Stomach smooth muscle (tissue), 2 donors: ENCODE data around the gene IP6K2.
A peak's percentile ranks its signal among the peaks of the same experiment; 100 is the strongest.

Source experiments
- H3K27ac ChIP-seq: one replicate; pipeline ENCODE4 v1.7.0; 2013; ENCODE audit warnings: mild to moderate bottlenecking, low read length, inconsistent platforms
- H3K27me3 ChIP-seq, 2 donors: one replicate each; pipeline ENCODE4 v1.7.0; 2013; ENCODE audit warnings: low read length in 2 of 2; ENCODE audit not compliant: insufficient read depth in 2 of 2, control insufficient read depth in 1 of 2
- H3K36me3 ChIP-seq, 2 donors: one replicate each; pipeline ENCODE4 v1.7.0; 2013; ENCODE audit warnings: low read length in 2 of 2; ENCODE audit not compliant: control insufficient read depth in 2 of 2, insufficient read depth in 2 of 2
- H3K4me1 ChIP-seq: one replicate; pipeline ENCODE4 v1.7.0; 2013; ENCODE audit warnings: low read length; ENCODE audit not compliant: control insufficient read depth, insufficient read depth
- H3K4me3 ChIP-seq, 2 donors: one replicate each; pipeline ENCODE4 v1.7.0; 2013; ENCODE audit warnings: low read length in 2 of 2
- H3K9ac ChIP-seq, 2 donors: one replicate each; pipeline ENCODE4 v1.7.0; 2013; ENCODE audit warnings: low read length in 2 of 2, mild to moderate bottlenecking in 1 of 2
- H3K9me3 ChIP-seq, 2 donors: one replicate each; pipeline ENCODE4 v1.7.0; 2013; ENCODE audit warnings: low read length in 2 of 2; ENCODE audit not compliant: control insufficient read depth in 2 of 2
- donor health status: healthy.
- donor health status: Pancreatic carcinoma.

IP6K2 gene

GRCh38 chr3:48700731-48701405, 16.2 kb downstream of the IP6K2 start:
- no peaks in the 10 kb centered on the region for H3K27me3 ChIP-seq
- H3K9ac ChIP-seq, result no peak overlapping the region
- H3K4me3 ChIP-seq, result no peak overlapping the region
- no peaks in the 10 kb centered on the region for H3K4me1 ChIP-seq
- H3K27ac ChIP-seq, result no peak overlapping the region
- H3K9me3 ChIP-seq, result no peaks in the 10 kb centered on the region
- peaks cover 6 to 8% of the 10 kb centered on the region in 2 donors for H3K36me3 ChIP-seq

- H3K4me1 ChIP-seq, result peaks cover 14% of the 10 kb centered on the region
- H3K27ac ChIP-seq, result no peak overlapping the region
- H3K36me3 ChIP-seq, result peaks cover 10 to 11% of the 10 kb centered on the region in 2 donors
- H3K9me3 ChIP-seq, result no peaks in the 10 kb centered on the region
- no peaks in the 10 kb centered on the region for H3K27me3 ChIP-seq
- H3K9ac ChIP-seq, result no peak overlapping the region
- H3K4me3 ChIP-seq, result no peak overlapping the region
Observed at GRCh38 chr3:48698891-48699290, 18.1 kb downstream of the IP6K2 start.

- H3K36me3 ChIP-seq, result peaks cover 20% of the 10 kb centered on the region in 2 donors
- H3K27me3 ChIP-seq, result no peaks in the 10 kb centered on the region
- no peak overlapping the region for H3K4me3 ChIP-seq
- no peak overlapping the region for H3K9ac ChIP-seq
- H3K4me1 ChIP-seq, result peaks cover 18% of the 10 kb centered on the region
- no peaks in the 10 kb centered on the region for H3K9me3 ChIP-seq
- H3K27ac ChIP-seq, result no peak overlapping the region
Observed at GRCh38 chr3:48697952-48698351, 19.1 kb downstream of the IP6K2 start.

- H3K27me3 ChIP-seq, result no peaks in the 10 kb centered on the region
- no peaks in the 10 kb centered on the region for H3K9me3 ChIP-seq
- H3K27ac ChIP-seq, result no peak overlapping the region
- H3K4me1 ChIP-seq, result peaks cover 20% of the 10 kb centered on the region
- H3K4me3 ChIP-seq, result no peak overlapping the region
- peak overlapping the region in 1 of 2 donors; percentile 51 for H3K9ac ChIP-seq
- H3K36me3 ChIP-seq, result peaks cover 26 to 30% of the 10 kb centered on the region in 2 donors
Observed at GRCh38 chr3:48696601-48697000, 20.4 kb downstream of the IP6K2 start.

- no peaks in the 10 kb centered on the region for H3K27me3 ChIP-seq
- H3K4me1 ChIP-seq, result peaks cover 20% of the 10 kb centered on the region
- H3K36me3 ChIP-seq, result peaks cover 29 to 33% of the 10 kb centered on the region in 2 donors
- peak overlapping the region in 1 of 2 donors; percentile 51 for H3K9ac ChIP-seq
- no peak overlapping the region for H3K4me3 ChIP-seq
- H3K27ac ChIP-seq, result no peak overlapping the region
- no peaks in the 10 kb centered on the region for H3K9me3 ChIP-seq
Observed at GRCh38 chr3:48696156-48696555, 20.9 kb downstream of the IP6K2 start.

- Histone ChIP-seq H3K27ac (peak overlapping the region; percentile 78), H3K27me3 (no peaks in the 10 kb centered on the region), H3K4me3 (peak overlapping the region; percentile 26 to 67), H3K9ac (peak overlapping the region; percentile 48 to 55), H3K9me3 (no peaks in the 10 kb centered on the region), H3K4me1 (peaks cover 20% of the 10 kb centered on the region), H3K36me3 (peaks cover 30 to 37% of the 10 kb centered on the region in 2 donors)
Observed at GRCh38 chr3:48695393-48695753, 21.6 kb downstream of the IP6K2 start.

DNA sequence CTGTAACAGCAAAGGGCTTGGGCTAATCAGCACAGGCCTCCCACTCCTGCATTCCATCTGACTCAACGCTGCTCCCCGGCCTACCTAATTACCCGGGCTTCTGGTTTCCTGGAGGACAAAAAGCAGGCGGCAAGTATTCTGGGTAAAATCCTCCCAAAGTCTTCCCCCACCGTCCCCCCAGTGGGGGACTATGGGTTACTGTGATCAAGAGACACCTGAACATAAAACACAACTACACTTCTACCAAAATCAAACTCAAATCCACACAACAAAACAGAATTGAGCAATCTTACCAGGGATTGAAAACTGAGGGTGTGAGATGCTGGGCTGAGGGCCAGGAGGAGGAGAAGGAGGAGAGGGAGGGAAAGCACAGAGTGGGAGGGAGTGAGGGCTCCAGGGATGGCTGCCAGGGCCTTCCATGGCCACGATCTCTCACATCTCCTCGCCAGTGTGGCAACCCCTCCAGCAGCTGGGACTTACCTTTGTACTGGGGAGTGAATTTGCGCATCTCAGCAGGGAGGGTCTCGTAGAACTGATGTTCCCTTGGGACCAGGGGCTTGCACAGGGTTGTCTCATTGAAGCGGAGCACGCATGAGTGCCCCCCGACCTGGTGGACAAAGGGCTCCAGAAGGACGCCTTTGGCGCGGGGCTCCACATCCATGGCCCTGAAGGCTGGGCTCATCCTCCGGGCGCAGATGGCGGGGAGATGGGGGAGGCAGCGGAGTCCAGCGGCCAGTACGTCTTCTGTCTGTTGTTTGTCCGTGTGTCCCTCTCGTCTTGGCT, 22.2 kb downstream of the IP6K2 start:
- Histone ChIP-seq H3K27me3 (no peaks in the 10 kb centered on the region), H3K9me3 (no peaks in the 10 kb centered on the region), H3K4me3 (peak overlapping the region; percentile 26 to 67)

DNA sequence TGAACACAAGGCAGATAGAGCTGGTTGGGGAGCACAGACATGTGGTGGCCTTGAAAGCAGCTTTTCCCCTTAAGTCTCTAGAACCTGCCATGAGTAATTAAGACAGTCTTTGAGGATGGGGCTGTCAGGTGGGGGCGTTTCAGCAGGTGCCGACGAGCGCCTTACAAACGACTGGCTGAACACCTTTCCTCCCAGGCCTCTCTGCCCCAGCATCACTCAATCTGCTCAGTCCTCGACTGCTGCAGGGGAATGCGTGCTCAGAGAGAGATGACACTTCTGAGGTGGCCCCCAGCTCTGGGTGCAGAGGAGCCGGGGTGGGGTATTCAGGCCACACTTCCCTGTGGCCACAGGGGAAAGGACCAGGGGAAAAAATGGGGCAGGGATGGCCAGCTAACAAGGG, 23.2 kb downstream of the IP6K2 start:
- Histone ChIP-seq H3K4me1 (peaks cover 20% of the 10 kb centered on the region), H3K4me3 (peak overlapping the region; percentile 20 to 67), H3K27ac (peak overlapping the region; percentile 78), H3K27me3 (no peaks in the 10 kb centered on the region), H3K9me3 (no peaks in the 10 kb centered on the region), H3K36me3 (peaks cover 35 to 43% of the 10 kb centered on the region in 2 donors), H3K9ac (peak overlapping the region; percentile 13 to 40)

More for the DNA sequence above, 22.2 kb downstream of the IP6K2 start:
- H3K4me1 ChIP-seq, result peaks cover 20% of the 10 kb centered on the region
- H3K36me3 ChIP-seq, result peaks cover 32 to 37% of the 10 kb centered on the region in 2 donors
- peak overlapping the region; percentile 78 for H3K27ac ChIP-seq
- peak overlapping the region; percentile 48 to 55 for H3K9ac ChIP-seq

DNA sequence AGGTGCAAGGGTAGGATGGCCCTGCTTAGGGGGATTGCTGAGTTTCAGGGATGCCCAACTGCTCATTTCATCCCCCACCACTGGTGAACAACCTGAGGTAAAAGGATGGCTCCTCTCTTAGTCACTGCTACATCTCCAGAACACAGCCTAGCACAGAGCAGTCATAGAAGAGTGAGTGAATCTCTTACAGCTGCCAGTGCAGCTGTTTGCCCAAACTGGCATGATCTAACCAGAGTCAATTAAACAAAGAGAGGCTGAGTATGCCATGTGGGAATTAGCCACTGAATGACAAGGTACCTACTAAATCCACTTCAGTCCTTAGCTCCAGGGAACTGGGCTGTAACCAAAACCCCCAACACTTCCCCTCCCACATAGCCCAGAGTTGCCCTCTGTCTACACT, 24.5 kb downstream of the IP6K2 start:
- no peak overlapping the region for H3K4me3 ChIP-seq
- peaks cover 47 to 53% of the 10 kb centered on the region in 2 donors for H3K36me3 ChIP-seq
- no peaks in the 10 kb centered on the region for H3K9me3 ChIP-seq
- no peak overlapping the region for H3K27ac ChIP-seq
- peaks cover 23% of the 10 kb centered on the region for H3K4me1 ChIP-seq
- no peak overlapping the region for H3K9ac ChIP-seq
- H3K27me3 ChIP-seq, result no peaks in the 10 kb centered on the region

- H3K4me1 ChIP-seq, result peaks cover 38% of the 10 kb centered on the region
- no peak overlapping the region for H3K4me3 ChIP-seq
- peaks cover 52 to 57% of the 10 kb centered on the region in 2 donors for H3K36me3 ChIP-seq
Observed at GRCh38 chr3:48690846-48691458, 26.1 kb downstream of the IP6K2 start.

More at GRCh38 chr3:48690846-48691458, 26.1 kb downstream of the IP6K2 start:
- no peak overlapping the region for H3K27ac ChIP-seq
- H3K9me3 ChIP-seq, result no peaks in the 10 kb centered on the region
- no peak overlapping the region for H3K9ac ChIP-seq
- no peaks in the 10 kb centered on the region for H3K27me3 ChIP-seq
